Esophagus mucosa (tissue), 1 donor: ENCODE data around the gene NUP210L. TPM values are rescaled to one million over a fixed set of nuclear protein-coding genes. Genes with fewer than 3 reads are reported as not detected.
"Not testable (repeated sequence)": the region's sequence is repeated elsewhere in the genome, so short reads cannot be mapped to it uniquely, and the experiment has no call there.

Experiments used
- ATAC-seq: fragments of 200-7000 bp; cut with Tn5 transposase; one replicate; pipeline ENCODE4 v1.9.1; 2020
- total RNA-seq: library from RNA; stranded (reverse); gene quantifications from one replicate; pipeline ENCODE4 v1.2.4, GENCODE V29; 2023
- donor health status: DM: yes; HTN: yes; CAD: no.

Gene NUP210L
- total RNA-seq, 1 donor from 2014 or later, result 0.04 TPM

DNA sequence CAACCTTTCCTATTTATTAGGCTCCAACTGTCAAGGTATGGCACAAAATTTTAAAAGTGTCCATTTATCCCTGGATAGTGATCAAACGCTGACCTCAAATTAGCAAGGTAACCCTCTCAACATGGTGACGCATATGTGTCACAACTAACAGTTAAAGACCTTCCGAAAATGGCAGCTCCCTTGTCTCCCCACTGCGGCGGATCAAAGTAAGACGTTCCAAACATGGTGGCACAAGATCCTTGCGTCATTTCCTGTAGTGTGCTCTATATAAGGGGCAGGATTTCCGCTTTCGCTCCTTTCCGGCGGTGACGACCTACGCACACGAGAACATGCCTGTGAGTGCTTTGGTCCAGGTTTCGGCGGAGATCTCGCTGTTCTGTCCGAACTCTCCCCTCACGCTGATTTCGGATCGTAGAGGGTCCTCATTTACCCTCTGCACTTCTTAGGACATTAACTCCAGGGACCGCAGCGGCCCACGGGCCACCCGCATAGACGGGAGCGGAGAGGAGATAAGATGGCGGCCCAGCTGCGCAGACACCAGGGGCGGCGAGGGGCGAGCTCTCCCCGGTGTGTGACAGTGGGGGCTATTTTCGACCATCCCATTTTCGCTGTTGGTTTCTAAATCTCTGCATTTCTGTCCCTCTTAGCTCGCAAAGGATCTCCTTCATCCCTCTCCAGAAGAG is 164.3 kb downstream of the NUP210L start, which contains the start of gene RPS27:
RPS27 (plus strand) TSS at position 295 of the 683 bp plus-strand sequence; CDS start at position 330, 35 bp downstream.
- ATAC-seq, result peak; percentile 85

DNA sequence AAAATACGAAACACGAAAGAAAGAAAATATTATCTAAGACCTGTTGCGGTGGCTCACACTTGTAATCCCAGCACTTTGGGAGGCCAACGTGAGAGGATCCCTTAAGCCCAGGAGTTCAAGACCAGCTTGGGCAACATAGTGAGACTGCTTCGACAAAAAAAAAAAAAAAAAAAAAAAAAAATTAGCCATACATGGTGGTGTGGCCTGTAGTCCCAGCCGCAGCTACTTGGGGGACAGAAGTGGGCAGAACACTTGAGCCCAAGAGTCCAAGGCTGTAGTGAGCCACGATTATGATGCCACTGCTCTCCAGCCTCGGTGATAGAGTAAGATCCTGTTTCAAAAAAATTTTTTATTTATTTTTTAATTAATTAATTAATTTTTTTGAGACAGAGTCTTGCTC is 167.3 kb downstream of the NUP210L start:
- ATAC-seq, result no peak

DNA sequence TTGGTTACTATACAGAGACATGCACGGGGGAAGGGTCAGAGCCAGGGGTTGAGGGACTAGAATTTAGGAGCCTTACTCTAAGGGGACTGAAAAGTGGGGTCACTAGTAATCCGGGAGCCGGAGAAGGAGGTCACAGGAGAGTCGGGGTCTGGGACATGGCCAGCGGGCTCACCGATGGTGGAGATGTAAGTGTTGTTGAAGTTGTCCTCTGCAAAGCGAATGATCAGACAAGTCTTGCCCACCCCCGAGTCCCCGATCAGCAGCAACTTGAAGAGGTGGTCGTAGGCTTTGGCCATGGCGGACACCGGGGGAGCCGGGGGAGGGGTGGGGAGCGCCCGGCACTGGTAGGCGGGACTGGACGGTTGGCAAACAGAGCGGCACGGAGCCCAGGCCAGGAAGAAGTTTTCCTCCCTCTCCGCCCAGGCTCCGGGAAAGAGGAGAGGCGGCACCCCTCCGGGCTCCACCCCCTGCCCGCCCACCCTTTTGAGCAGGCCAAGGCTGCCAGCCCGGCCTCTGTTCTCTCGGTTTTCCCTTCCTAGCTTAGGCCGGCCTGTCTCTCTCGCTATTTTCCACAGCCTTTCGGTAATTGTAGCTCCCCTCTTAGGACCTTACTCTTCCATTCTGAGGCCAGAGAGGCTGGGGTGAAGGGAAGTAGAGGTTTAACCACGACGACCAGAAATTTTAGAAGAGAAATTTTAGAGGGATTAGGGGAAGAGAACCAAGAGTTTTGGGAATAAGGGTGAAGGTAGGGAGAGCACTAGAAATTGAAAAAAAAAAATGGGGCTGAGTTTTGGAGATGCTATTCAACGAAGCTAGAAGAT is 168.7 kb downstream of the NUP210L start, which contains the start of gene RAB13:
RAB13 (minus strand) TSS at position 399 of the 821 bp plus-strand sequence; CDS start at position 296, 103 bp downstream.
- ATAC-seq, result peak; percentile 72

DNA sequence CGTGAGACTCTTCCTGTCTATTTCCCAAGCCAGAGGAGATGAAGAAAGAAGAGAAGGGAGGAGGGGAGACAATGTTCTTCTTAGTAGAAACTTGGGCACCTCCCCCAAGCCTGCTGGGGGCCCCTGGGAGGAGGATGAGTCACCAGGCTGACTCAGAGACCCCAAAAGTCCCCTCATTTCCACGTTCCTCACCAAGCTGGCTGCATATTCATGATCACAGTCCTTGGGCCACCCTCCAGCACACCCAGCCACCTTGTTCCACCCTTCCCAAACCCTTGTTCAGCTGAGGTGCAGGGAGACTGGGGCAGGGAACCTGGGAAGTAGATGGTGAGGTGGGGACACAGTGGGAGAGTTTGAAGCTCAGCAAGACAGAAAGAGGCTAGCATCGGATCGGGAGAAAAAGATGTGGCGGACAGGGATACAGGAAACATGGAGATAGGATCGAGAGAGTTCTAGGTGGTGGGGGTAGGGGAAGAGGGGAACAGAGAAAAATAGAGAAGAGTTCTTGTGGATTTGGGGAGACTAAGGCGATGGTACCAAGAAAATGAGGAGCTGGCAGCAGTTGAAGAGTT is 169.4 kb downstream of the NUP210L start:
- ATAC-seq, result peak; percentile 11

DNA sequence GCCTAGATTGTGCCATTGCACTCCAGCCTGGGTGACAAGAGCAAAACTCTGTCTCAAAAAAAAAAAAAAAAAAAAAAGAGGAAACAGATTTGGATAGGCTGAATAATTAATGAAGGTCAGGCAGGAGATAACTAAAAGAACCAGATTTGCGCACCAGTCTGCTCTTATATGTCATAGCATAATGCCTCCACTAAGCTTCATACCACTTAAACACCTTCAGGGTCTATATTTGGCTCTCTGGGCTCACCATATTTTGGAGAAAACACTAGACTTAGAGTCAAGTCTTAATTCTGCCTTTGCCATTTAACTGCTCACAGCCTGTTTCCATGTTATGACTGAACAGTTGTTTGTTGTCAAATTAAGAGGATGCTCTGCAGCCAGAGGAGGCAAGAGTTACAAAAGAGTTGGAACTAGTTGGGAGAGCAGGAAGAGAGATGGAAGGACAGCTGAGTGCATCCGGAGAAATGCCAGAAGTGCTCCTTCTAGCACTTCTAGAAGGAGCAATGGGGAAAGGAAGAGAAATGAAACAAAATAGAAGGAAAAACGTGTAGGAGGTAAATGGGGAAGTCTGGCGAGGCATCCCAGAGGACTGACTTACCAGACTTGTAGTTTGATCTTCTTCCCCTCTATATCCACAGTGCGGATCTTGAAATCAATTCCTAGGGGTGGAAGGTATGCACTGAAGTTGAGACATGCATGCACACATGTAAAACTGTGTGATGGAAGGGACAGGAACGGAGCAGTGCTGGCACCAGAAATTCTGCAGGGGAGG is 170.6 kb downstream of the NUP210L start:
- ATAC-seq, result no peak

DNA sequence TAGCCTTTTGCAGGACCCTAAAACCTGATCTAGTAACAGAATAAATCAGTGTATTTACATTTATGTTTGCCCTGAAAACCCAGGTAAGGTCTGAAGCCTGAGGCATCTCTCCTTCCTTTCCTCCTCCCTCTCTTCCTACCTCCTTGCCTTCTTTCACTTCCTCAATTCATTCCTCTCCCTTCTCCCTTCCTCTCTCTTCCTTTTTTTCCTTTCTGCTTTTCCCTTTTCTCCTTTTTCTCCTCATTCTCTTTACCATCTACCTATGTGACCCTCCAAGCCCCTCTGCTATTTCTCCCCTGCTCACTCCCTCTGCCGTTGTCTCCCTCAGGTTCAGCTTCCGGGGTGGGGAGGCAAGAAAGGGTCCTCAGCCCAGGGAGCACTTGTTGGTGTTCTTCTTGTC is 173.1 kb downstream of the NUP210L start:
- not testable (repeated sequence) for ATAC-seq

DNA sequence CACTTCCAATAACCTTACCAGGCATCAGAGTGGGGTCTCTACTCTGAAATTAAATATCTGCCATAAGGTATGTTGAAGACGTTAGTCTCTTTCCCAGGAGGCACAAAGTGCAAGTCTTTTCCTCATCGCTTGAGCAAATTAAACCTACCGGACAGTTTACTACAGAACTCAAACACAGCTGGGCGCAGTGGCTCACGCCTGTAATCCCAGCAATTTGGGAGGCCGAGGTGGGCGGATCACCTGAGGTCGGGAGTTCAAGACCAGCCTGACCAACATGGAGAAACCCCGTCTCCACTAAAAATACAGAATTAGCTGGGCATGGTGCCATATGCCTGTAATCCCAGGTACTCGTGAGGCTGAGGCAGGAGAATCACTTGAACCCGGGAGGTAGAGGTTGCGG is 175.8 kb downstream of the NUP210L start:
- ATAC-seq, result not testable (repeated sequence)

DNA sequence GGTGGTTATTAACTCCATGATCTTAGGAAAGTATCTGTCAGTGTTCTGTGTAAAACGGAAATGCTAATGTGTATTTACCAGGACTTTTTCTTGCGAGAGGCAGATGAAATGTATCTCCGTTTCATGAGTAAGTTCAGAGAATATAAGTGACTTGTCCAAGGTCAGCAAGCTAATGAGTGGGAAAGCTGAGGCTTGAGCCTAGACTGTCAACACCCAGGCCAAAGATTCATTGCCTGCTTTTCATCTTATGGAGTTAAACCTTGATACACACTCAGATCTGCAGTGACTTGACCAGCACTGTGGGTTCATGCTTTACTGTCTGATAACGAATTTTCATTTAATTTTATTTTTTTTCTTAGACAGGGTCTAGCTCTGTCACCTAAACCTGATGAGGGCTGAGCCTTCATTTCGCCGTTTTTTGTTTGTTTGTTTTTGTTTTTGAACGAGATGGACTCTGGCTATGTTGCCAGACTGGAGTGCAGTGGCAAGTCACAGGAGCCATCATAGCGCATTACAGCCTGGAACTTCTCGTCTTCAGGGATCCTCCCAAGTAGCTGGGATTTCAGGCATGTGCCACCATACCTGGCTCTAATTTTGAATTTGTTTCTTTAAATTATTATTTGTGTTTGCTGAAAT is 176.5 kb downstream of the NUP210L start:
- no peak for ATAC-seq

DNA sequence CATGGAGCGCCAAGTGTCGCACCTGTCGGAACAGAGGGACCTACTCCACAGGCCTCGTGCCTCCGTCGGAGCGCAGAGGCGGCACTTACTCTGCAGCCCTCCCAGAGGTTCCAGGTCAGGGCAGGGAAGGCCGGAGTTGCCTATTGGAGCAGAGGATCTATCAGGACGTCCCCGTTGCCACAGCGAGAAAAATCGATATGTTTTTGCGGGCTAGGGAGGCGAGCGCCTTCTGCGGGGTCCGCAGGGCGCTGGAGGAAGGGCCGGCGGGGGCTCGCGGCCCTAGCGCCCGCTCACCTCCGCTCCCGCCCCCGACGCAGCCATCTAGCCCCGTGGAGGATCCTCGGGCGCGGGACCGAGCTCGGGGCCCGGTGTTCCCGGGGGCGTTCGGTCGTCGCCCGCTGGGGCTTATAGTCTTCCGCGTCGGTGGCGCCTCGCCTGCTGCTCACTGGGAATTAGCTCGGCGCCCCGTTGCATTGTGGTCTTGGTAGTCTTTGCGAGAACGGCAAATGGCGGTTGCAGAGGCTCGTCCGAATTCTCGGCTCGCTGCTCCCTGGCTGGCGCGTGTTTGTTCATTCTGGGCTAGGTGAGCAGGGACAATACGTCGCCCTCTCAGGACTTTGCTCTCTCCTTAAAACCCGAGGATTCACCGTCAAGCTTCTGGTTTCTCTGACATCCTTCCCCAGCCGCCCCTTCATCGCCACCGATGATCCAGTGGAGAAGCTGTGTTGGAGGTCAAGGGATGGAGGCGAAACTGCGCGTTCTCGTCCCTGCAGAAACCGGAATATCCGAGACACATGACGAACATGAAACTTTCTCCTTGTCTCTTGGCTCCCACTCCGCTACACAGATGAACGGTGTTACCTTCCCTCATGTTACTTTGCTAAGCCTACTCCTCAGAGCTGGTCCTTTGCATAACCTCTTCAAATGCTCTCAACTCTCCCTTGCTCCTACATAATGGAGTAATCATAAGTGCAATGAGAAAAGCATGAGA is 177.3 kb downstream of the NUP210L start, which contains the start of gene JTB:
JTB (minus strand) TSS at position 425 of the 991 bp plus-strand sequence; CDS start at position 3, 422 bp downstream.
- peak; percentile 91 for ATAC-seq

DNA sequence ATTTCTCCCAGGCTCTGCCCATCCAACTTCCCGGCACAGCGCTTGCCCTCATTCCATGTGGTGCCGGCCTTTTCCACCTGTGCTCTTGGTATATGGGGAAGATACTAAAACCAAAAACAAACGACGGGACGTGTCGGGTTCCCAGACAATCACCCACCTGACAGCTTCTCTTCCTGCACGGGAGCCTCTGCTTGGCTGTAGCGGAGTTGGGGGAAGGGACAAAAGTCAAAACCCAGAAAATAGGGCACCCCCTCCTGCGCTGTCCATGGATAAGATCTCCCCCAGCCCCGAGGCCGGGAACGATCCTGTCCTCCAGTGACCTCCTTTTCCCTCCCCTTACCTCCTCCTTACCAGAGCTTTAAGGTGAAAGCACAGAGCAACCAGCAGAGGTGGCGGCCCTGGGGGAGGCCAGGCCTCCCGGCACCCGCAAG is 178.0 kb downstream of the NUP210L start:
- no peak for ATAC-seq

DNA sequence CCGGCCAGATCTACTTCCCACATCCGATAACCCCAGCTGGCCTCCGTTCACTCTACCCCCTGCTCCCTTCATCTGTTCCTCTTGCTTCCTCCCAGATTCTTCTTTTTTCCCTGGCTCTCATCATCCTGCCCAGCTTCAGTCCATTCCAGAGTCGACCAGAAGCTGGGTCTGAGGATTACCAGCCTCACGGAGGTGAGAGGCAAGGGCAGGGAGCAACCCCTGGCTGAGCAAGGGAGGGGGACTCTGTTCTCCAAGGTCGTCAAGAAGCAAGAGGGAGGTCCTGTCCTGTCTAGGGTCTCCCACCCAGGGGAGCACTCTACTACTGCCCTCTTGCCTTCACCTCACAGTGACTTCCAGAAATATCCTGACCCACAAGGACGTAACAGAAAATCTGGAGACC is 181.3 kb downstream of the NUP210L start:
- no peak for ATAC-seq

DNA sequence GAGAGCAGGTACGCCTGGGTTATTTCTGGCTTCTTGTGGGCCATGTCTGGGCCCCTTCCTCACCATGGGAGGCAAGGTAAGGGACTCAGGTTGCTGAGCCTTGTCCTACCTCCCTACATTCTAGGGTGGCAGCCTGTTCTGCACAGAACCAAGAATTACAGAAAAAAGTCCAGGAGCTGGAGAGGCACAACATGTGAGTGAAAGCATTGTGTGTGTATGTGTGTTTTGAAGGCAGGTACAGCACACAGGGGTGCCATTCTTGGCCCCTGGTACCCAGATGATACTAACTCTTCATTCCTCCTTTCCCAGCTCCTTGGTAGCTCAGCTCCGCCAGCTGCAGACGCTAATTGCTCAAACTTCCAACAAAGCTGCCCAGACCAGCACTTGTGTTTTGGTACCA is 181.8 kb downstream of the NUP210L start:
- ATAC-seq, result no peak

DNA sequence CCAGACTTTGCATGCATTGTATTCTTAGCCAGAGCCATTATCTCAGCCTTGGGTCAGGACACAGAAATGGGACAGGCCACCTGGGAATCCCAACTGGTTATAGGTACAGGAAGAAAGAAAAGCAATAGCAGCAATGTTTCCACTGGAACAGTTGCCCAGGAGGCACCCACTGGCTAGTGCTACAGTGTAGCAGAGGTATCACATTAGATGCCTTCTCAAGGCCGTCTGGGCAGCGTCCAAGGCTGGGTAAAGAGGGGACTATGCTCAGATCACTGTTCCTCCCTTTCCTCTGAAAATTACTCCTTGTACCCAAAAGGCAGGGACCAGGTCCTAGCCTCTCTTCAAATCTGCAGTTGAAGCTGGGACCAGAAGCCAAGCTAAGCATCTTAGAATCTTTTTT is 184.5 kb downstream of the NUP210L start:
- no peak for ATAC-seq

DNA sequence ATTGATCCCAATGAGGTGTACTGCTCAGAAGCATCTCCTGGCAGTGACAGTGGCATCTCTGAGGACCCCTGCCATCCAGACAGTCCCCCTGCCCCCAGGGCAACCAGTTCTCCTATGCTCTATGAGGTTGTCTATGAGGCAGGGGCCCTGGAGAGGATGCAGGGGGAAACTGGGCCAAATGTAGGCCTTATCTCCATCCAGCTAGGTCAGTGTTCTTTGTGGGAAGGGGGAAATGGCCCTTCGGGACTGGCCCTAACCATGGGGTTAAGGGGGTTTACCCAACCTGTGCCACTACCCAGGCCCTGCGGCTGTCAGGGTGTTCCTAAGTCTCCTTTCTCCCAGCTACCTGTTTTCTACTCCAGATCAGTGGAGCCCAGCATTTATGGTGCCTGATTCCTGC is 185.9 kb downstream of the NUP210L start:
- no peak for ATAC-seq

DNA sequence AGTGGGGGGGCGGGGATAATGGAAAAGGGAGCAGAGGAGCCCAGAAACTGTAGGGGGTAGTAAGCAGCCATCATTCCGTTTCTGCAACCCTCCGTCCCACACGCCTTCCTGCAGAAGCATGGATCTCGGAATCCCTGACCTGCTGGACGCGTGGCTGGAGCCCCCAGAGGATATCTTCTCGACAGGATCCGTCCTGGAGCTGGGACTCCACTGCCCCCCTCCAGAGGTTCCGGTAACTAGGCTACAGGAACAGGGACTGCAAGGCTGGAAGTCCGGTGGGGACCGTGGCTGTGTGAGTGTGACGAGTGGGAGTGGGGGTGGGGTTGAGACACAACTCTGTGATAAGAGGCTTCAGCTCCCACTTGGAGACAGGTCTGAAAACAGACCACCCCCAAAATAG is 186.5 kb downstream of the NUP210L start:
- no peak for ATAC-seq

DNA sequence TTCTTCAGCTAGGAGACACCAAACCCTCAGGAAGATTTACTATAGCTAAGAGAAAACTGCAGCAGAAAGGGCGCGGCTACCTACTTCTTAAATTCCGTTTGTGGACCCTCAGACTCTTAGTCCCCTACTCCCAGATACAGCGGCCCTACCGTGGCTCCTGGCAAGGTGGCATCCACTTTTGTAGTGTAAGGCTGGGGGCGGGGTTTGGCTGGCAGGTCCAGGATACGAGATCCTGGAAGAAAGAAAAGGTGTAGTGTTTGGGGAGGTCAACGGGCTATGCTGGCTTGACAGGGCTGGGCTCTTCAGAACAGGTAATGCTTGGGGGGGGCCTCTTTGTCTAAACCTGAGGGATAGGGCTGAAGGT is 186.9 kb downstream of the NUP210L start:
- peak; percentile 12 for ATAC-seq

DNA sequence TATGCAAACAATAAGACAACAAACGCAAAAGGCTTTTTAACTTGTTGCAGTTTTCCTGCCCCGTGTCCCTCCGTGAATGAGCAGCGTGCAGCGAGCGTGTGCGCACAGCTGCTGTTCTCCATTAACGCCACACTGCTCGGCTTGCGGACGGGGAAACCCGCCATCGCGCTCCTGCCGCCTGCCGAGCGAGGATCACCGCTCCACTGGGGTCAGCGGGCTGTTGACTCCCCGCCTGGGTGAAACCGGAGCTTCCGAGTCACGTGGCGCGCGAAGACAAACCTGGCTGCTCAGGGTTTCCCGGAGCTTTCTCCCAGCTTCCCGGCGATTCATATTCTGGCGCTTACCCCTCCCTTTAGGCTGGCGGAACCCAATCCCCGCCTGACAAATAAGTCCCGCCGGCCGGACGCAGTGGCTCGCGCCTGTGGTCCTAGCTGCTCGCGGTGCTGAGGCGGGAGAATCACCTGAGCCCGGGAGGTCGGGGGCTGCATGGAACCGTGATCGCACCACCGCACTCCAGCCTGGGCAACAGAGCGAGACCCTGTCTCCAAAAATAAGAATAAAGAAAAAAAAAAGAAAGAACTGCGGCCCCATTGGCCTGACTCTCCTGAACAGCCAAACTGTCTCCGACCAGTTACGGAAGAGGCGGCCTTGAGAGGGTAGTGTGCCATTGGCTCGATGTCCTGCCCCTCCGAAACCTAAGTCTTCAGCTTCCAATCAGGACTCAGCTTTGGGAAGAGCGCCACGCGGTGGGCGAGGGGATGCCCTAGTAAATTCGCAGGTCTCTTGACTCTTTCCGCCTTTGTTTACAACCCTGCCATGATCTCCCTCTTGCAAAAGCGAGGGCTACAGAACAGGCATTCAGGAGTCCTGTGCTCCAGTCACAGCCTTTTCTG is 187.5 kb downstream of the NUP210L start, which contains the start of gene CREB3L4:
CREB3L4 (plus strand) TSS at position 796 of the 893 bp plus-strand sequence. CDS start 624 bp downstream, outside the sequence.
- peak; percentile 84 for ATAC-seq

DNA sequence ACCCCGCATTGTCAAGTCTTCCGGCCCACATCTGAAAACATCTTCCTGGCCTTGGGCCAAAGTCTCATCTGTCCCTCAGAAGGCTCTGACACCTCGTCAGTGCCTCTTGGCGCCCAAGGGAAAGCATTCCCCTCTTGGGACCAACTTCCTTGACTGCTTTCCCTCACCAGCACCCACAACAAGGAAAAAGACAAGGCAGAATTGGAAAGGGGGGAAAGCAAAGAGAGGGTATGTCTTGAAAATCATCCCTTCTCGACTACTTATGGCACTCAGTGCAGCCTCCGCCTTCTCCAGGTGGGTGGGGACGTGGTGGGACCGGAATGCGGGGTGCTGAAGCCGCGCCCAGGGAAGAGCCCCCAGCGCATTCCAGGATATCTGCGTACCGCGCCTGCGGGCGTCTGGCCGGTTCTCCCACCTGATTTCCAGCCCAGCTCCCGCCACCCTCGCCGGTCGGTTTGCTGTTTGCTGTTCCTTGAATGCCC is 191.0 kb downstream of the NUP210L start:
- ATAC-seq, result peak; percentile 26
